ENCODE results near the gene CALHM4. TPM values are rescaled to one million over a fixed set of nuclear protein-coding genes. Genes with fewer than 3 reads are reported as not detected.
"Not testable (repeated sequence)": the region's sequence is repeated elsewhere in the genome, so short reads cannot be mapped to it uniquely, and the experiment has no call there.

The CALHM4 gene
- total RNA-seq, 1 donor from 2014 or later, result not detected

DNA sequence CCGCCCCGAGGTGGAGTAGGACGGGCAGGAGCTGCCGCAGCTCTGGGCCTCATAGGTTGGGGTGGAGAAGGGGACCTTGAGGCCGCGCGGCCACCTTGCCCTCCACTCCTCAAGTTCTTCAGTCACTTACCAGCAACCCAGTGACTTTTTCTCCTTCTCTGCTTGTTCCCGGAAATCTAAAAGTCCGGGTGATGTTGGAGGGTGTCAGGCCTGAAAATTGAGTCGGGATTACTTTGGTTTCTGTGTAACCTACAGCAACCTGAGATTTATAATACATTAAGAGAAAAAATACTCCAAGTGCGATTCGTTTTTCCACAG, 18.1 kb downstream of the CALHM4 start:
- DNase-seq (ENCODE audit: low spot score in 2 of 2) (no peak), FAIRE-seq (no peak)

DNA sequence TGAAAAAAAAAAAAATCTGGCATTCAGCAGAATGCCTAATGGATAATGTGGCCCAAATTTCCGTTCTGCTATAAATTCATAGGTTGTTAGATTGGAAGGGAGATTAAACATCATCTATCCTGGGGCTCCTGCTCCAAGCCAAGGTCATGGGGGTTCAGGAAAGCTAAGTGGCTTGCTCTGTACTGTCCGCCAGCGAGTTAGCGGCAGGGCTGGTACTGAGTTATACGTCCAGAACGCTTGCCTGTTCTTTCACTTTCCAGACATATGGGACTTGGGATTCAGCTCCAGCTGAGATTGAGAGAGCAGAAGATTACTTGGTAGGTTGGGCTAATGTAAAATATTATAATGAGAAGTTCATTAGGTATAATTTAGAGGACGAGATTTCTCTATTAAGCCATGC, 18.6 kb downstream of the CALHM4 start:
- FAIRE-seq, result no peak
- no peak for DNase-seq (ENCODE audit: low spot score in 2 of 2)

DNA sequence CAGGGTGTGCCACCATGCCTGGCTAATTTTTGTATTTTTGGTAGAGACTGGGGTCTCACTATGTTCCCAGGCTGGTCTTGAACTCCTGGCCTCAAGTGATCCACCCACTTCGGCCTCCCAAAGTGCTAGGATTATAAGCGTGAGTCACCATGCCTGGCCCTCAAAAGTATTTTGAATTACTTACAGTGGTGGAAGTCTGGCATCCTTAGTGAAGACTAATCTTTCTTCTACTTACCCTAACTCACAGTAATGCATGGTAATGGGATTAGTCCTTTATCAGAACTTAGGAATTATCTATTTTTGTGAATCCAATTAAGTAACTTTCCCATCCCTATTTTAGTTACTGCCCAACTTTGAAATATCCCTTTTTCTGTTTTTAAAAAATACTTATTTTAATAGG, 21.7 kb downstream of the CALHM4 start:
- DNase-seq (ENCODE audit: low spot score in 2 of 2) (no peak), FAIRE-seq (no peak)

DNA sequence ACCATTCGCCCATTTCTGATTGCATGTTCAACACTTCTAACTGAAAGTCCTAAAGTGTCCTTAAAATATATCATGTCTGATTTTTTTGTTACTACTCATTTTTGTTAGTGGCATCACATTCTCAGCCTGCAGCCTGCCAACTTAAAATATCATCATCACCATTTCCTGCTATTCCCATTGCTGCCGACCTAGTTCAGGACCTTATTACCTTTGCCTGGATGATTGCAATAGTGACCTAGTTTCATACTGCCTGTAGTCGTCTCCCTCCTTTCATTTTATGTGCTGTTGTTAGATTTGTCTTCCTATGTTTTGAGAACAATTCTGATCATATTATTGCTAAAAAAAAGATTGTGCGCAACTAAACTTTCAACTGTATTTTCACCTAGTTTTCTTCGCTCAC, 23.9 kb downstream of the CALHM4 start:
- DNase-seq (ENCODE audit: low spot score in 2 of 2) (no peak), FAIRE-seq (no peak)

DNA sequence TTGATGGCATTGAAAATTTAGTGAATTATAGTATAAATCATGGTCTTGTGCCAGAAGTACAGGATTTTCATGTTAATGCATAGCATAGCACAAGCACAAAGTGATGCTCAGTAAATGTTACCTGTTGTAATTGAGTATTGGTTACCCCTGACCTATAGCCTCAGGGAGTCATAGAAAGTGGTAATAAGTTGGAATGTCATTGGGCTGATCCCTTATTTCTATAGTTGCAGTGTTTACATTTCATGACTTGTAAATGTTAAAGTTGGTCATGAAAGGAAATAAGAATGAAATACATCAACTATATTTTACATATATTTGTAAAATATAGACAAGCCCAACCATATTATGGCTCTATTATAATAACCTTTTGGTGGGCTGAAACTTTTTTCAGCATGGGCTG, 24.8 kb downstream of the CALHM4 start:
- no peak for FAIRE-seq
- no peak for DNase-seq (ENCODE audit: low spot score in 2 of 2)

DNA sequence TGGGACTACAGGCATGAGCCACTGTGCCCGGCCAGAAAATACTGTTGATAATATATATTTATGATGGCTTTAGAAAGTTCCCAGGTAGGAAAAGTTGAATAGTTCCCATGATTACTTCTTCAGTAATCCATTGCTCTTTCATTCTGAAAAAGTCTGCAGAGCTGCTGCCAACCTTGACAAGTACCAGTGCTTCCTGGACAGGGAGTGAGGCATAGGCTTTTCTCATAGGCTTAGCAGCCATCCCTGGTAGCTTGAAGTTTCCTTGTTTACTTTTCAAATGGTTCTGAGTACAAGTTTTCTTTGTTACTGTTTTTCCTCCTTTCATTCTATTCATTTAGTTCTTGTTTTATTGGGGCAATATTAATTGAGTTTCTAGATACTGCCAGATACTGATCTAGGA, 25.6 kb downstream of the CALHM4 start:
- FAIRE-seq (no peak), DNase-seq (ENCODE audit: low spot score in 2 of 2) (no peak)

DNA sequence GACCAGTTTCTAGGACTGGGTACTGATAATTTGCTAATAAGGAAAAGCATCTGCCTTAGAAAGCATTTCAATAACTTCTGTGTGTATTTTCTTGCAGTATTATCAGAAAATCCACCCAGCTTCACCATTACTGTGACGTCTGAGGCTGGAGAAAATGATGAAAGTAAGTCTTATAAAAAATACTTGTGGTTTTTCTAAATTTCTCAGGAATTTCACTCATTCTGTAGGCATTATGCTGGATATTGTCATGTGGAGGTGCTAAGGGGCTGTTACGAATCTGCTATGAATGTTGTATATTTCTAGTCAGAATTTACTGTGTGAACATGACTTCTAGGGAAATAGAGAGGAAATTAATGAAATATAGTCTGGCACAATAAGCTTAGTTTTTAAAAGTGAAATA, 26.6 kb downstream of the CALHM4 start:
- DNase-seq (ENCODE audit: low spot score in 2 of 2) (no peak), FAIRE-seq (no peak)

DNA sequence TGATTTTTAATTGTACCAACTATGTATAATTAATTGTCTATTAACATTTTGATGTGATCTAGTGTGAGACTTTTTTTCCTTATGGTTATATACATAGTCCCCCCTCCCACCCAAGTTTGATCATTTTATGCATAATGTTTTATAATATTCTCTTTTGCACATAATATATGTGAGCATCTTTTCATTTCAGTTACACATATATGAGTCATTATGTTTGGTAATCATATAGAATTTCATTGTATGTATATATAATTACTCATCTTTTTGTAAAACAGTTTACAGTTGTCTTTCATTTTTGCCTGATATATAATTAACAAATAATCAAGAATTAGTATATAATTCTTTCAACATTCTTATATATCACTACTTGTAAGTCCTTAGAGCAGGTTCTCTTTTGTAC, 32.7 kb downstream of the CALHM4 start:
- peak; percentile 17 for FAIRE-seq

DNA sequence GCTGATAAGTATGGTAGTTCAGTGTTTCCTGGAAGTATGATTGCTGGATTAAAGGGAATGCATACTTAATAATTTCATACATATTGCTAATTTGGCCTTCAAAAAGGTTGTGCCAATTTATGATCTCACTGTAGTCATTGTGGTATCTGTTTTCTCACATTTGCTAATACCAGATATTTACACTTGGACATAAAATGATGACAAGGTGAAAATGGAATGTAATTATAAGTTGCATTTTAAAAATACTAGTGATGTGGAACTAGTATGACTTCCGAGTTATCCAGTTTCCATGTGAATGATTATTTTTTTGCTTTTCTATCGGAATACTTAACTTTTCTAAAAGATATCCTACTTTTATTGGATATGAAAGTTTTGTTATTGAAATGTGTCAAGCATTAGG, 33.2 kb downstream of the CALHM4 start:
- DNase-seq (ENCODE audit: low spot score in 2 of 2) (no peak), FAIRE-seq (no peak)

More for the DNA sequence above, 32.7 kb downstream of the CALHM4 start:
- DNase-seq (ENCODE audit: low spot score in 2 of 2), result no peak

DNA sequence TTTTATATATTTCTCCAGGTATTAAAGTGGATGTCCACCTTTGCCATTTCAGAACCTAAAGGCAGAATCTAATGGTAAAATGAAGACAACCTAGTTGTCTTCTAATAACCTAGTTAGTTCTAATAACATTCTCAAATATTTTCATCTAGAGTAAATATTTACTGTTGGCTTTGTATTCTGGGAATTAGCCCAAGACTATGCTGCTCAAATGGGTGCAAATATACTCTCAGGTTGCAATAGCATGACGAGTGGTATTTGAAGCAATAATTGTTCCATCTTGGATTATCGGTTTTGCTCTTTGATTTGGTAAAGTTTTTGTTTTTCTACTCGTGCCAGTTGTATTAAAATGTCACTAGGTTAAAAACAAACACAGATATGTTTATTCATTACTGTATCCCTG, 41.7 kb downstream of the CALHM4 start:
- DNase-seq (ENCODE audit: low spot score in 2 of 2) (no peak), FAIRE-seq (no peak)

DNA sequence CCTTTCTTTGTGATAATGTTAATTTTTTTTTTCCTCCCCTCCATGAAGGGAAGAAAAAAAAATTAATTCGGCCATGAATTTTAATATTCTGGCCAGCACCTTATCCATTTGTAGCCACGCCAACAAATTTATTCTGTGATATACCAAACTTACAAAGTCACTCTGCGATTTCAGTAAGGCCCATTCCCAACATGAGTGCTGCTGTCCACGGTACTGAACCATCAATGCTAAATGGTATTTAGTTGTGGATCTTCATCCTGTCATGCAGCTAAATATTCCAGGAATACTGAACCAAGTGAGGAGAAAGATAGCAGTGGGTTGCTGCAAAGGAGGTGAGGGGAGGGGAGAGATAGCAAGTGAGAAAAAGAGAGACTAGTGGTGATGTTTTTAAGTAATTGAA, 43.3 kb downstream of the CALHM4 start:
- DNase-seq (ENCODE audit: low spot score in 2 of 2), result no peak
- no peak for FAIRE-seq

DNA sequence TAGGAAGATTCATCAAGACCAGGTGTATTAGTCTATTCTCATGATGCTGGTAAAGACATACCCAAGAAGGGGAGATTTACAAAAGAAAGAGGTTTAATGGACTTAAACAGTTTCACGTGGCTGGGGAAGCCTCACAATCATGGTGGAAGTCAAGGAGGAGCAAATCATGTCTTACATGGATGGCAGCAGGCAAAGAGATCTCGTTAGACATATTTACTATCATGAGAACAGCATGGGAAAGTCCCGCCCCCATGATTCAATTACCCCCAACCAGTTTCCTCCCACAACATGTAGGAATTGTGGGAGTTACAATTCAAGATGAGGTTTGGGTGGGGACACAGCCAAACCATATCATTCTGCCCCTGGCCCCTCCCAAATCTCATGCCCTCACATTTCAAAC, 50.4 kb downstream of the CALHM4 start:
- not testable (repeated sequence) for DNase-seq (ENCODE audit: low spot score in 2 of 2); FAIRE-seq

DNA sequence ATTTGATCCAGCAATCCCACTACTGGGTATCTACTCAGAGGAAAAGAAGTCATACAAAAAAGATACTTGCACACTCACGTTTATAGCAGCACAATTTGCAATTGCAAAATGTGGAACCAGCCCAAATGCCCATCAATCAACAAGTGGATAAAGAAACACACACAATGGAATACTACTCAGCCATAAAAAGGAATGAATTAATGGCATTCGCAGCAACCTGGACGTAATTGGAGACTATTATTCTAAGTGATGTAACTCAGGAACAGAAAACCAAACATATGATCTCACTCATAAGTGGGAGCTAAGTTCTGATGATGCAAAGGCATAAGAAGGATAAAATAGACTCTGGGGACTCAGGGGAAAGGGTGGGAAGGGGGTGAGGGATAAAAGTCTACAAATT, 51.3 kb downstream of the CALHM4 start:
- not testable (repeated sequence) for DNase-seq (ENCODE audit: low spot score in 2 of 2)

DNA sequence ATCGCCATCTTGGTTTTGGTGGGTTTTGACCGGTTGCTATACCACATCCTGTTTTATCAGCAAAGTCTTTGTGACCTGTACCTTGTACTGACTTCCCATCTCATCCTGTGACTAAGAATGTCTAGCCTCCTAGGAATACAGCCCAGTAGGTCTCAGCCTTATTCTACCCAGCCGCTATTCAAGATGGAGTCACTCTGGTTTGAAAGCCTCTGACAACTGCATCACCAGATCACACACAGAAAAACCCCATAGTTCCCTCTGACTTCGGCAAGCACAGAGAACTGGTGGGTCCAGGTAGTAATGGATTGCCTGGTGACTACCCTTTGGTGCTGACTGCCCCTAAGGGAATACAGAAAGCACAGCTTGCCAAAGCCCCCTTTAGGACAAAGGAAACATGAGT, 52.4 kb downstream of the CALHM4 start:
- FAIRE-seq, result no peak
- DNase-seq (ENCODE audit: low spot score in 2 of 2), result no peak

More for the DNA sequence above, 51.3 kb downstream of the CALHM4 start:
- not testable (repeated sequence) for FAIRE-seq

Other genes with a start within 250 kb of the CALHM4 start
- 20.4 TPM for gene DSE, start 182.8 kb upstream of the CALHM4 start, total RNA-seq
- gene CALHM6, start 92.4 kb upstream of the CALHM4 start, total RNA-seq, result 4.5 TPM
- gene CALHM5, start 42.1 kb upstream of the CALHM4 start, total RNA-seq, result 0.41 TPM
- under 0.01 TPM for gene TRAPPC3L, start 8.1 kb upstream of the CALHM4 start, total RNA-seq
- 26.5 TPM for gene RWDD1, start 17.8 kb downstream of the CALHM4 start, total RNA-seq
- 1.6 TPM for gene RSPH4A, start 62.7 kb downstream of the CALHM4 start, total RNA-seq
- 46.9 TPM for gene ZUP1, start 115.0 kb downstream of the CALHM4 start, total RNA-seq
- gene KPNA5, start 127.5 kb downstream of the CALHM4 start, total RNA-seq, result 52.6 TPM
- gene FAM162B, start 212.0 kb downstream of the CALHM4 start, total RNA-seq, result 1.2 TPM